ENCODE measurements around the gene OXSR1. TPM values are rescaled to one million over a fixed set of nuclear protein-coding genes. Genes with fewer than 3 reads are reported as not detected.

Gene OXSR1
- total RNA-seq, 4 donors from 2014 or later, result 37.9 to 50.0 (median 43.2) TPM

DNA sequence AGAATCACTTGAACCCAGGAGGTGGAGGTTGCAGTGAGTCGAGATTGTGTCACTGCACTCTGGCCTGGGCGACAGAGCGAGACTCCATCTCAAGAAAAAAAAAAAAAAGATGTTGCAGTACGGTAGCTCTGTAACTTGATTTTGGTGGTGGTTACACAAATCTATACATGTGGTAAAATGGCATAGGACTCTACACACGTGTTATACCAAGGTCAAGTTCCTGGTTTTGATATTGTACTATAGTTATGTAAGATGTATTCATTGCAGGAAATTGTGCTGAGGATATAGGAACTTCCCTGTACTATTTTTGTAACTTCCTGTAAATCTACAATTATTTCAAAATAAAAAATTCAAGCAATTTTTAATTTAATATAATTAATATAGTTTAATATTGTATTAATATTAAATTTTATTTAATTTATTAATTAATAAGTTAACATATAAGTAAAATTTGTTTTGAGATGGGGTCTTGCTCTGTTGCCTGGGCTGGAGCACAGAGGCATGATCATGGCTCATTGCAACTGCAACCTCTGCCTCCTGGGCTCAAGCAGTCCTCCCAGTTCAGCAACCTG, 16.9 kb upstream of the OXSR1 start:
- Histone ChIP-seq H3K9me3 (no peaks in the 10 kb centered on the region), H3K4me1 (no peaks in the 10 kb centered on the region), H3K36me3 (no peaks in the 10 kb centered on the region), H3K27me3 (no peaks in the 10 kb centered on the region), H3K27ac (peak overlapping the region in 1 of 4 donors; percentile 4), H3K4me3 (no peak overlapping the region)
- TF ChIP-seq, protein P1, sequence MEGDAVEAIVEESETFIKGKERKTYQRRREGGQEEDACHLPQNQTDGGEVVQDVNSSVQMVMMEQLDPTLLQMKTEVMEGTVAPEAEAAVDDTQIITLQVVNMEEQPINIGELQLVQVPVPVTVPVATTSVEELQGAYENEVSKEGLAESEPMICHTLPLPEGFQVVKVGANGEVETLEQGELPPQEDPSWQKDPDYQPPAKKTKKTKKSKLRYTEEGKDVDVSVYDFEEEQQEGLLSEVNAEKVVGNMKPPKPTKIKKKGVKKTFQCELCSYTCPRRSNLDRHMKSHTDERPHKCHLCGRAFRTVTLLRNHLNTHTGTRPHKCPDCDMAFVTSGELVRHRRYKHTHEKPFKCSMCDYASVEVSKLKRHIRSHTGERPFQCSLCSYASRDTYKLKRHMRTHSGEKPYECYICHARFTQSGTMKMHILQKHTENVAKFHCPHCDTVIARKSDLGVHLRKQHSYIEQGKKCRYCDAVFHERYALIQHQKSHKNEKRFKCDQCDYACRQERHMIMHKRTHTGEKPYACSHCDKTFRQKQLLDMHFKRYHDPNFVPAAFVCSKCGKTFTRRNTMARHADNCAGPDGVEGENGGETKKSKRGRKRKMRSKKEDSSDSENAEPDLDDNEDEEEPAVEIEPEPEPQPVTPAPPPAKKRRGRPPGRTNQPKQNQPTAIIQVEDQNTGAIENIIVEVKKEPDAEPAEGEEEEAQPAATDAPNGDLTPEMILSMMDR (IDR thresholded peaks at IDR 0.05 in 4 of 5, conservative IDR thresholded peaks at IDR 0.05 in 1 of 5), result no peak
- no peak for TF ChIP-seq POLR2A (IDR thresholded peaks at IDR 0.05)
- ATAC-seq, result no peak
- no peak for DNase-seq
- in situ Hi-C loops (cut with MboI; ENCODE audit: low sequenced_read_pairs in 4 of 4) (loop anchor here in 3 of 4 donors (25.0 kb wide), 1 partner anchor 339 kb away; the partner anchor contains the start of gene EXOG (in 3 of the 3)), intact Hi-C loops (cut with DNase I; ENCODE audit: low total_unique reads) (no loop called here)

DNA sequence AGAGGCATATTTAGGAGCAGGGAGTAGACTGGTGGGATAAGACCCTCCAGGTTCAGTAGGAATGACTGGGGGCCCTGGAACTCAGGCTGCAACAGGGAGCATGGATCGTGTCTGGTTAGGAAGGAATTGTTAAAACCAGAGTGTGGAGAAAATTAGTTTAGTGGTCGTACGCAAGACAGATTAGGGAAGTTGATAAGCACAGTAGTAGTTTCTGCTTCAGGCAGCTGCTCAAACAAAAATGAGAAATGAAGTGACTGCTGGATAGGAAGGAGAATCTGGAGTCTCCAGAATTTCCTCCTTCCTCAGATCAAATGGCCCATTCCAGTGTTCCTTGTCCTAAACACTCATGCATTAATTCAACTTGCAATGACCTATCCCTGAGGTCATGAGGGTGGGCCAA, 15.6 kb upstream of the OXSR1 start:
- TF ChIP-seq, protein P1 (IDR thresholded peaks at IDR 0.05 in 4 of 5, conservative IDR thresholded peaks at IDR 0.05 in 1 of 5), result no peak
- TF ChIP-seq POLR2A (IDR thresholded peaks at IDR 0.05), result no peak
- no peak for DNase-seq
- no peaks in the 10 kb centered on the region for H3K36me3 ChIP-seq
- in situ Hi-C loops (cut with MboI; ENCODE audit: low sequenced_read_pairs in 4 of 4) (loop anchor here in 3 of 4 donors (25.0 kb wide), 1 partner anchor 338 kb away; the partner anchor contains the start of gene EXOG (in 3 of the 3)), intact Hi-C loops (cut with DNase I; ENCODE audit: low total_unique reads) (no loop called here)
- no peak for ATAC-seq
- no peaks in the 10 kb centered on the region for H3K27me3 ChIP-seq
- H3K9me3 ChIP-seq, result no peaks in the 10 kb centered on the region
- H3K4me1 ChIP-seq, result no peaks in the 10 kb centered on the region
- no peak overlapping the region for H3K4me3 ChIP-seq
- H3K27ac ChIP-seq, result no peak overlapping the region

DNA sequence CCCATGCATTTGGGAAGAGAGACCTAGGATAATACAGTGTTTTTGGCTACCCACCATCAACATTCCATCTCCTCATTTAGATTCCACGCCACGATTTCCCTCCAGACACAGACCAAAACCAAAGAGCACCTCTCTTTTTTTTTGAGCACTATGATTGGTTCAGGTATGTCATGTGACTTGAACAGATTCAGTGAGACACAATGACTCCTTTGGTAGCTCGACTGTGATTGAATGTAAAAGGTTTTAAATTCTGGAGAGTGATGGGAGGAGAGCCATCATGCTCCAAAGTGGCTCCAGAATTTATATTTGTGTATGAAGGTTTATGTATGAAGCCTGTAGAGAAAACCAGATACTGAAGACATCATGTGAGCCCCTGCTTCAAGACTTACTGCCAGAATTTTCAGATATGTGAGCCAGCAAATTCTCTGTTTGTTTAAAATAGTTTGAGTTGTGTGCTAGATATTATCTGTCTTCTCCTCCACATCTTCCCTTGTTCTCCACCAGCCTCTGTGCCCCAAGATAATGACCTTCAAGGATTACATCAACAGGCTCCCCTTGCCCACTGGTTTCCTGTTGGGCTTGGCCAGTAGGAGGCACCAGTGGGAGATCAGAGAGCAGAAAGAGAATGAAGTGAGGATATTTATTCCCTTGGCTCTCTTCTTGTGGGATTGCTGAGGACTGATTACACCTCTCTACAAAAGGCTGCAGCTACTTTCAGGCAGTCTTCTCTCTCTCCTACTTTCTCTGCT, 14.4 kb upstream of the OXSR1 start:
- no peaks in the 10 kb centered on the region for H3K36me3 ChIP-seq
- H3K4me3 ChIP-seq, result no peak overlapping the region
- H3K9me3 ChIP-seq, result no peaks in the 10 kb centered on the region
- DNase-seq (no peak), ATAC-seq (no peak)
- H3K4me1 ChIP-seq, result no peaks in the 10 kb centered on the region
- no peak overlapping the region for H3K27ac ChIP-seq
- no peaks in the 10 kb centered on the region for H3K27me3 ChIP-seq
- in situ Hi-C loops (cut with MboI; ENCODE audit: low sequenced_read_pairs in 4 of 4), result no loop called here
- intact Hi-C loops (cut with DNase I; ENCODE audit: low total_unique reads), result no loop called here
- TF ChIP-seq, protein P1 (IDR thresholded peaks at IDR 0.05 in 4 of 5, conservative IDR thresholded peaks at IDR 0.05 in 1 of 5), result no peak
- no peak for TF ChIP-seq POLR2A (IDR thresholded peaks at IDR 0.05)

DNA sequence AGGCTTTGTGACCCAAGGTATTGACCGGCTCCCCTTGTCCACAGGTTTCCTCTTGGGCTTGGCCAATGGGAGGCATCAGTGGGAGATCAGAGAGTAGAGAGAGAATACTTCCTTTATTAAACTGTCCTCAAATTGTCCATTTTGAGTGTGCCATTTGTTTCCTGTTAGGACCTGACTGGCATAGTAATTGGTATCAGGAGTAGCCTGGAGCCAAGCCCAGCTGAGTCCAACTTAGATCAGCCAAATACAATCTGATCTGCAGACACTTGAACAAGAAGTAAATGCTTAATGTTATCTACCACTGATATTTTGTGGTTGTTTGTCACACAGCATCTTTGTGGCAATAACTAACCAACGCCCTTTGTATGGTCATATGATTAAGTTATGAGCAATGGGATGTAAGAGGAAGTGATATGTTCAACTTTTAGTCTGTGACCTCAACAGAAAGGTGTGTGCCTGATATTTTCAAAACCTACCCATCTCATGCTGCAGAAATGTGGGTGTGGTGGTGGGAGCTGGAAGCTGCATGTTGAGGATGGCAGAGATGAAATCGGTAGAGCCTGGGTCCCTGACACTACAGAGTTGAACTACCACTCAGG, 13.6 kb upstream of the OXSR1 start:
- H3K36me3 ChIP-seq, result no peaks in the 10 kb centered on the region
- H3K27me3 ChIP-seq, result no peaks in the 10 kb centered on the region
- no peak for TF ChIP-seq POLR2A (IDR thresholded peaks at IDR 0.05)
- TF ChIP-seq, protein P1 (IDR thresholded peaks at IDR 0.05 in 4 of 5, conservative IDR thresholded peaks at IDR 0.05 in 1 of 5), result no peak
- DNase-seq, result no peak
- no peaks in the 10 kb centered on the region for H3K9me3 ChIP-seq
- ATAC-seq, result no peak
- no peak overlapping the region for H3K4me3 ChIP-seq
- no peaks in the 10 kb centered on the region for H3K4me1 ChIP-seq
- intact Hi-C loops (cut with DNase I; ENCODE audit: low total_unique reads) (no loop called here), in situ Hi-C loops (cut with MboI; ENCODE audit: low sequenced_read_pairs in 4 of 4) (no loop called here)
- no peak overlapping the region for H3K27ac ChIP-seq
